ENCODE results near the gene CCBE1.
"Not testable (repeated sequence)": the region's sequence is repeated elsewhere in the genome, so short reads cannot be mapped to it uniquely, and the experiment has no call there.

Gene CCBE1

GRCh38 chr18:59520562-59521355 is 176.5 kb downstream of the CCBE1 start:
- H2AFZ ChIP-seq (ENCODE audit: low read length, unreplicated experiment) = no peak overlapping the region
- no peak overlapping the region for H3K27ac ChIP-seq (ENCODE audit: low read depth, low read length)
- H3K4me1 ChIP-seq (ENCODE audit: control insufficient read depth, insufficient read depth, low read length, unreplicated experiment) = peaks cover 18% of the 10 kb centered on the region
- no peaks in the 10 kb centered on the region for H3K36me3 ChIP-seq (ENCODE audit: insufficient read depth, low read length)
- H3K79me2 ChIP-seq (ENCODE audit: control insufficient read depth, insufficient read depth, low read length, unreplicated experiment) = peaks cover 6% of the 10 kb centered on the region
- H3K27me3 ChIP-seq (ENCODE audit: insufficient read depth, low read length) = no peaks in the 10 kb centered on the region
- no peak overlapping the region for H3K4me3 ChIP-seq (ENCODE audit: low read depth, low read length)

GRCh38 chr18:59518705-59519104 is 178.5 kb downstream of the CCBE1 start:
- Histone ChIP-seq H3K27me3 (ENCODE audit: insufficient read depth, low read length) (no peaks in the 10 kb centered on the region), H3K79me2 (ENCODE audit: control insufficient read depth, insufficient read depth, low read length, unreplicated experiment) (peaks cover 15% of the 10 kb centered on the region), H3K4me1 (ENCODE audit: control insufficient read depth, insufficient read depth, low read length, unreplicated experiment) (peaks cover 37% of the 10 kb centered on the region), H3K27ac (ENCODE audit: low read depth, low read length) (no peak overlapping the region), H3K36me3 (ENCODE audit: insufficient read depth, low read length) (no peaks in the 10 kb centered on the region), H2AFZ (ENCODE audit: low read length, unreplicated experiment) (no peak overlapping the region), H3K4me3 (ENCODE audit: low read depth, low read length) (no peak overlapping the region)

DNA sequence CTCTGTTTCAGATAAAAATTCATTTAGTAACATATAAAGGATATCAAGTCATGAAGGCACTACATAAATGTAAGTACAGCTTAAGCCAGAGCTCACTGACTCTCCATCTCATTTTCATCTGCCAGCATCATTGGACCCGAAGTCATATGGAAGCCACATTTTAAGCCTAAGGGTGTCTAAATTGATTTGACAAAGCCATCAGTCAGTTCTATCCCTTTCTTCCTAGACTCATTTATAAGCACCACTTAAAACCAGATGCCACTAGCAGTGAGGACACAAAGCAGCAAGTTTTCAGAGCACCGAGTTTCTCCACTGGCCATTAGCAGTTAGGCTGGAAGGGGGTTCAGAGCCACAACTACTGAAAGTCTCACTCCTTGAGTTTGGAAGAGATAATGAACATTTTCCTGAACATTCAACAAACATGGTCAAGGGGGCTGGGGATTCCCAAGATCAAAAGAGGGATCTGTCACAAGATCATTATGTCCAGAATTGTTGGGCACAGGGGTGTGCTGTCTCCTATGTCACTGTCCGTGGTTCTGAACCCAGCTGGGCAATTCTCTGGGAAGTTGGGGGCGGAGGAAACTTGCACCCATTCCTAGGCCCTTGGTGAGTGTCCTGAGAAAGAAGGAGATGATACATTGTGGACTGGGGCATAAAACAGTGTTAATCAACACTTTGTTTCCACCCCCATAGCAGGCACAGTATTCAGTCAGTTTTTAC is 179.6 kb downstream of the CCBE1 start:
- Histone ChIP-seq H3K4me3 (ENCODE audit: low read depth, low read length) (no peak overlapping the region), H3K79me2 (ENCODE audit: control insufficient read depth, insufficient read depth, low read length, unreplicated experiment) (peaks cover 24% of the 10 kb centered on the region), H3K27me3 (ENCODE audit: insufficient read depth, low read length) (no peaks in the 10 kb centered on the region), H3K4me1 (ENCODE audit: control insufficient read depth, insufficient read depth, low read length, unreplicated experiment) (peaks cover 40% of the 10 kb centered on the region), H2AFZ (ENCODE audit: low read length, unreplicated experiment) (no peak overlapping the region), H3K27ac (ENCODE audit: low read depth, low read length) (no peak overlapping the region), H3K36me3 (ENCODE audit: insufficient read depth, low read length) (no peaks in the 10 kb centered on the region)

- peak overlapping the region; percentile 37; the same call in 1 of the 2 replicates for H3K4me3 ChIP-seq (ENCODE audit: low read depth, low read length)
These were observed 180.7 kb downstream of the CCBE1 start for GRCh38 chr18:59516356-59517155.

GRCh38 chr18:59515956-59516355 is 181.3 kb downstream of the CCBE1 start:
- Histone ChIP-seq H3K4me1 (ENCODE audit: control insufficient read depth, insufficient read depth, low read length, unreplicated experiment) (peaks cover 51% of the 10 kb centered on the region), H3K79me2 (ENCODE audit: control insufficient read depth, insufficient read depth, low read length, unreplicated experiment) (peaks cover 37% of the 10 kb centered on the region), H3K27ac (ENCODE audit: low read depth, low read length) (peak overlapping the region; percentile 26; the same call in 1 of the 2 replicates)
- not testable (repeated sequence) for H3K36me3 ChIP-seq (ENCODE audit: insufficient read depth, low read length); H2AFZ ChIP-seq (ENCODE audit: low read length, unreplicated experiment); H3K27me3 ChIP-seq (ENCODE audit: insufficient read depth, low read length); H3K4me3 ChIP-seq (ENCODE audit: low read depth, low read length)

More at GRCh38 chr18:59516356-59517155, 180.7 kb downstream of the CCBE1 start:
- H3K27me3 ChIP-seq (ENCODE audit: insufficient read depth, low read length) = no peaks in the 10 kb centered on the region
- H3K27ac ChIP-seq (ENCODE audit: low read depth, low read length) = peak overlapping the region; percentile 26; the same call in 1 of the 2 replicates
- no peaks in the 10 kb centered on the region for H3K36me3 ChIP-seq (ENCODE audit: insufficient read depth, low read length)
- H2AFZ ChIP-seq (ENCODE audit: low read length, unreplicated experiment) = no peak overlapping the region
- peaks cover 31% of the 10 kb centered on the region for H3K79me2 ChIP-seq (ENCODE audit: control insufficient read depth, insufficient read depth, low read length, unreplicated experiment)
- H3K4me1 ChIP-seq (ENCODE audit: control insufficient read depth, insufficient read depth, low read length, unreplicated experiment) = peaks cover 50% of the 10 kb centered on the region

DNA sequence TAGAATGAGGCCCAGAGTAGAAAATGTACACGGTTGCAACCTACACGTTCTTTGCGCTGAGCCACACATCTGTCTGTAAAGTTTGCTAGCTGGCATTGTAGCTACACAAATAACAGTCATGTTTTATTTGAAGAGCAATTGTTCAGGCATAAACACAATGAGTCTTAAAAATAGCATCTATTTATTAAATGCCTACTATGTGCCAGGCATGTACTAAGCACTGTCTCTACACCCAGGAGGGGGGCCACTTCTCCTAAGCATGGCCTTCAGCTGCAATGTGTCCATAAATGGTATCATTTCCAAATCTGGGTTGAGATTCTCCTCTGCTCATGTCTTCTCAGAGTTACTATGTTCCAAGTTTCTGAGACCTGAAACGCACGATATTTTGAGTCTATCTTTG is 182.1 kb downstream of the CCBE1 start:
- Histone ChIP-seq H3K79me2 (ENCODE audit: control insufficient read depth, insufficient read depth, low read length, unreplicated experiment) (peaks cover 42% of the 10 kb centered on the region), H3K36me3 (ENCODE audit: insufficient read depth, low read length) (no peaks in the 10 kb centered on the region), H2AFZ (ENCODE audit: low read length, unreplicated experiment) (no peak overlapping the region), H3K27me3 (ENCODE audit: insufficient read depth, low read length) (no peaks in the 10 kb centered on the region), H3K4me1 (ENCODE audit: control insufficient read depth, insufficient read depth, low read length, unreplicated experiment) (peaks cover 51% of the 10 kb centered on the region), H3K4me3 (ENCODE audit: low read depth, low read length) (peak overlapping the region; percentile 24; the same call in 1 of the 2 replicates), H3K27ac (ENCODE audit: low read depth, low read length) (peak overlapping the region; percentile 62; the same call in 1 of the 2 replicates)

- H3K36me3 ChIP-seq (ENCODE audit: insufficient read depth, low read length) = no peaks in the 10 kb centered on the region
- peaks cover 52% of the 10 kb centered on the region for H3K79me2 ChIP-seq (ENCODE audit: control insufficient read depth, insufficient read depth, low read length, unreplicated experiment)
- no peaks in the 10 kb centered on the region for H3K27me3 ChIP-seq (ENCODE audit: insufficient read depth, low read length)
- H3K27ac ChIP-seq (ENCODE audit: low read depth, low read length) = peak overlapping the region; percentile 62
- H3K4me3 ChIP-seq (ENCODE audit: low read depth, low read length) = peak overlapping the region; percentile 24; the same call in 1 of the 2 replicates
- no peak overlapping the region for H2AFZ ChIP-seq (ENCODE audit: low read length, unreplicated experiment)
- peaks cover 51% of the 10 kb centered on the region for H3K4me1 ChIP-seq (ENCODE audit: control insufficient read depth, insufficient read depth, low read length, unreplicated experiment)
These were observed 183.0 kb downstream of the CCBE1 start for GRCh38 chr18:59514203-59514602.

DNA sequence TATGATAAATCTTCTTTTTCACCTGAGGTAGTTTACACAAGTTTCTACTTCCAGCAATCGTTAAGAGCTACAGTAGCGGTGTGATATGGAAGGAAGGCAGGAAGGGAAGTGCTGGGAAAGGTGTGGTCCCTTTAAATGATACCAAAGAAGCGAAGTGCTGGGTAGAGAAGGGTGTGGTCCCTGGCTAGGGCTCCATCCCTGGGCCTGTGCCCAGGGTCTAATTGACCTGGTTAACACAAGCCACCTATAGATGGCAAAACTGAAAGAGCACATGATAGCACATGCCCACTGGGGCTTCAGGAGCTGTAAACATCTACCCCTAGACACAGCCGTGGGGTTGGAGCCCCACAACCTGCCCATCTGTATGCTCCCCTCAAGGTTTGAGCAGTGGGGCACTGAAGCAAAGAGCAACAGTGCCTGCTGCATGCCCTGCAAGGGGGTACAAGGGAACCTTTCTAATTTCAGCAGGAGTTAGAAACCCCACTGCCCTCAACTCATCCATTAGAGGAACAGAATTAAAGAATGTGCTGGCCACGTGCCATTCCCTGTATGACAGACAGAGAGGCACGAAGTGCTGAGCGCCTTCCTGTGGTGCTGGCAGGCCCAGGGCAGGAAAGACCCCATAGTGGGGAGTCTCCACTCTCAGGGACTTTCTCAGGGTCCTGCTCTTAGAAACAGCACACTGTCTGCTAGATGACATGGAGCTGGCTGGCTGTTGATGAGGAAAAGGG is 185.0 kb downstream of the CCBE1 start:
- Histone ChIP-seq H3K4me3 (ENCODE audit: low read depth, low read length) (no peak overlapping the region), H3K4me1 (ENCODE audit: control insufficient read depth, insufficient read depth, low read length, unreplicated experiment) (peaks cover 46% of the 10 kb centered on the region), H3K27me3 (ENCODE audit: insufficient read depth, low read length) (no peaks in the 10 kb centered on the region), H3K27ac (ENCODE audit: low read depth, low read length) (no peak overlapping the region), H2AFZ (ENCODE audit: low read length, unreplicated experiment) (no peak overlapping the region), H3K36me3 (ENCODE audit: insufficient read depth, low read length) (no peaks in the 10 kb centered on the region), H3K79me2 (ENCODE audit: control insufficient read depth, insufficient read depth, low read length, unreplicated experiment) (peaks cover 56% of the 10 kb centered on the region)

GRCh38 chr18:59509481-59510442 is 187.5 kb downstream of the CCBE1 start:
- Histone ChIP-seq H3K4me3 (ENCODE audit: low read depth, low read length) (no peak overlapping the region), H3K27ac (ENCODE audit: low read depth, low read length) (no peak overlapping the region), H3K27me3 (ENCODE audit: insufficient read depth, low read length) (no peaks in the 10 kb centered on the region), H2AFZ (ENCODE audit: low read length, unreplicated experiment) (no peak overlapping the region), H3K36me3 (ENCODE audit: insufficient read depth, low read length) (0 out of 2 replicates have a peak, but pooled peaks cover 3% of the 10 kb centered on the region), H3K79me2 (ENCODE audit: control insufficient read depth, insufficient read depth, low read length, unreplicated experiment) (peaks cover 70% of the 10 kb centered on the region), H3K4me1 (ENCODE audit: control insufficient read depth, insufficient read depth, low read length, unreplicated experiment) (peaks cover 30% of the 10 kb centered on the region)
